Measurements from ENCODE around the gene AP1S1.

GRCh38 chr7:101162551-101163278, 8.4 kb downstream of the AP1S1 start:
- no peak for TF ChIP-seq POLR2A (IDR thresholded peaks at IDR 0.05; ENCODE audit: low read depth)
- no peak for TF ChIP-seq EP300 (IDR thresholded peaks at IDR 0.05)
- TF ChIP-seq CTCF (IDR thresholded peaks at IDR 0.05), result no peak
- TF ChIP-seq POLR2AphosphoS5 (IDR thresholded peaks at IDR 0.05), result no peak

Data from esophagus muscularis mucosa (tissue), 4 donors.